ENCODE results near the gene ADAMTSL4.

ADAMTSL4 gene

DNA sequence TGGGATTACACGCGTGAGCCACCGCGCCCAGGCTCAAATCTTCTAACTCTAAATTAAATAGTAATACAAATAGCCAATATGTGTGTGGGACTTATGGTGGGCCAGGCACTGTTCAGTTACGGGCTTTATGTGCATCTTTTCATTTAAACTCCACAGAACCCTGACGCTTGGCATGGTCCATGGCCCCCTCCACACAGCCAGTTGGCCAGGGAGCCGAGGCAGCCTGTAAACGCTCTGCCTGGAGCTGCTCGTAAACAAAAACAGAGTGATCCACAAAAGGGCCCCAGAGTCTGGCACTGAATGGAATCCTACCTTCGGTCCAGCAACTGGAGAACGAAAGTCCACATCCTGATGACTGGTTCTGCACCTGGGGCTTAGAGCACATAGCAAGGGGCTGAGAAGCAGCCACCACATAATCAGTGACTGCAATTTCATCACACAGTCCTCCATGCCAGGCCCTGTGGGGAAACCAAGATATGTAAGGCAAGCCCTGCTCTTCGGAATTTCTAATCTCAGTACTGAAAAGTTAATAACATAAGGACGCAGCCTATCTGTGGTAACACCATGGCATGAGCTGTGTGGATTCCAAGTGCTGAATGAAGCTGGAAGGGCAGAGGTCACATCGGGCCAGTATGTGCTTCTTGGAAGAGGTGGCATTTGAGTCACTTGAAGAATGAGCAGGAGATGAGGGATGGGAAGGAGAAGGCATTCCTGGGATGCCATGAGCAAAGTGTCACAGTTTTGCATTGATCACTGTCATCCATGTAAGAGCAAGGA is 13.5 kb upstream of the ADAMTSL4 start:
- no peak for DNase-seq

DNA sequence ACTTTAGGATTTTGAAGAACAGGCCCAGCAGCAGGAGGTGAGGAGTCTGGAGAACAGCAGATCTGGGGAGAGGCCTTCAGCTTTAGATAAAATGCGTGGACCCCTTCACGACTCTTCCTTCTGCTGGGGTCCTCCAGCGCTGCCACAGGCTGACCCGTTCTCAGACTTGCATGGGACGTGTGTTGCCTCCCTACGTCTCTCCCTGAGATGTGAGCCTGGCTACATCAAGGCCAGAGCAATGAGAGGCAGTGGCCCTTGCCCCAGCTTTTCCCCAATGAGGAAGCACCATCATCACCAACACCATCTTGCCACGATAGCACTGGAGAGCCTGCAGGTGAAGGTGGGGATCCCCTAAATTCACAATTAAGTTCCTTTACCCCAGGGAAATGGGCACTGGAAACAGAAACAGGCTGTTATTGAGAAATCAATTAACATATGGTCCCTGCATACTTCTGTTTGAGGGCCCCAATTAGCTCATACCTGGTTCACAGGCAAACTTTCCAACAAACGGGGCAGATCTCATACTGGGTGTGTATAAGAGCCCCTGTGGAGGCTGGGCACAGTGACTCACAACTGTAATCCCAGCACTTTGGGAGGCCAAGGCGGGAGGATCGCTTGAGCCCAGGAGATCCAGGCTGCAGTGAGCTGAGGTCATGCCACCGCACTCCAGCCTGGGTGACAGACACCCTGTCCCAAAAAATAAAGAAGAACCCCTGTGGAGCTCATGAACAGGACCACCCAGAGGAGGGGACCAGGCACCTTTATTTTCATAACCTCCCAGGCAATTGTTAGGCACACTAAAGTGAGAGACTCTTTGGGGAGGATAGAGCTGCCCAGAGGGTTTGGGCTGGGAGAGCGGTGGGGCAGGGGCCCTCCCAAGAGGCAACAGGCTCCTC is 12.1 kb upstream of the ADAMTSL4 start:
- no peak for DNase-seq

DNA sequence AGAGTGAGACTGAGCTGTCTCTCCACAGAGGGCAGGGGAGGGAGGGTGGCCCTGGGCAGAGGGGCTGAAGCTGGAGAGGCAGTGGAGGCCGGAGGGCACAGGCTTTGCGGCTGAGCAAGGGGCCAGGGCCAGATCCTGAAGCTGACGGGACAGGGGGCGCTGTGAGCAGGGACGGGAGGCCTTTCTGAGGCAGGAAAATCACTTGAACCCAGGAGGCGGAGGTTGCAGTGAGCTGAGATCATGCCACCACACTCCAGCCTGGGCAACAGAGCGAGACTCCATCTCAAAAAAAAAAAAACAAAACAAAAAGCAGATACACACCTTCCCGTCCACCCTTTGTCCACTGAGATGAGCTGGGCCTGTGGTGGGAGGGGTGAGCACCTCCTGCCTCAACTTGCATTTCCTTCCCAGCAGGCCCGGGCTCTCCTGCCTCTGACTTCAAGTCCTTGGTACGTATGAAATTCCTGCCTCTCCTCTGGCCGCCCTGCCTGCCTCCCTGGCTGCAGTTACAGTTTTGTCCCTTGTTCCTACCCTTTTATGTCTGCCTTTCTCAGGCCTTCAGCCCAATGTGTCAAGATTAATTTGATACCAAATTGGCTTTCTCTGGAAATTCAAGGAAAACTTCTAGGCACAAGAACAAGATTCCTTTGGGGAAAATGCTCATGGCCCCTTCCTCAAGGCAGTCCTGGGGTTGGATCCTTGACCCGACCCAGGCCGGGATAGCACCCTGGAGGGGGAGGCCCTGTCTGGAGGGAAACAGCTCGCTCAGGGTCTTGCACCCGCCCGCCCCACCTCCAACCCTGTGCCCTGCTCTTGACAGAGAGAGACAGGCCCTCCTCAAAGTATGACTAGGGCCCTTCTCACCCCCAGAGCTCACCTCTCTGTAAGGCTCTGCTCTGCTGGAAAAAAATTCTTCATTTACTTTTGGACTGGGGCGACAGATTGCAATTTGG is 11.2 kb upstream of the ADAMTSL4 start:
- no peak for DNase-seq

DNA sequence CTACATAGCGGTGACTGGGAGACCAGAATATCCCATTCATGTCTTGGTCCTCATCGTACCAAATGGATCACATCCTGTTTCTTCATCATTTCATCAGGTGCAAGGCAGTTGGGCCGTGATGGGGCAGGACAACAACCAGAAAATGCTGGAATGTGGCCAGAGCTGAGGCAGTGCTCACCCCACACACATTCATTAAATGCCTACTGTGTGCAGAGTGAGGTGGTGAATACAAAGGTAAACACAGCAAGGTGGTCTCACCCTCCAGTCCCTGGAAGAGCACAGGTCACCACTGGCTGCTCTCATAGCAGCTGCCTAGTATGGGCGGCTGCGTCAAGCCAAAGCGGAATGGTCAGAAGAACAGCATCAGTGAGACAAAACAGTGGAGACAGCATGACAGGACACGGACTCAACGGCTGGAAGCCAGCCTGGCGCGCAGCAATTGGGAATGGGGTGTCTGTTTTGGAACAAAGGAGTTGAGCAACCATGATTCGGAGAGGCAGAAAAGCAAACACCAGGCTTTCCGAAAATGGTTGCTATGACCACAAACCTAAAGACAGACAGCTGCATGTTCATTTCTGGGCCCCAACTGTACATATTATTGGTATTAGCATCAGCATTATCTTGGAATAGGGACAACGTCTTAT is 5.6 kb upstream of the ADAMTSL4 start:
- DNase-seq, result peak; percentile 96 to 99

DNA sequence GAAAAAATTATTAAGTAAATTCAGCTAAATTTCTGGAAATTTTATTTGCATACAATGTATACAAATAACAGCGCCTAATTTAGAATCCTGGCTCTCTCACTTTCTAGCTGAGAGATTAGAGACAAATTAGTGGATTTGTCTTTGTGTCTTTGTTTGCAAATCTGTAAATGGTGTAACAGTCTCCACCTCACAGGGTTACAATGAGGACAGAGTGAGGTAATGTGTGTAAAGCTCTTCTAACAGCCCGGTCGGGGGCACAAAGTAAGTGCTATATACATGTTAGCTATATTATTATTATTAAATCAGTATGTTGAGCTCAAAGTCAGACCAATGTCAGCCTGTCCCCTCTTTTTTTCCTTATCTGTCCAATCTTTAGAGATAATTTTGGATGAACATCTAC is 5.0 kb upstream of the ADAMTSL4 start:
- peak; percentile 93 to 97 for DNase-seq

DNA sequence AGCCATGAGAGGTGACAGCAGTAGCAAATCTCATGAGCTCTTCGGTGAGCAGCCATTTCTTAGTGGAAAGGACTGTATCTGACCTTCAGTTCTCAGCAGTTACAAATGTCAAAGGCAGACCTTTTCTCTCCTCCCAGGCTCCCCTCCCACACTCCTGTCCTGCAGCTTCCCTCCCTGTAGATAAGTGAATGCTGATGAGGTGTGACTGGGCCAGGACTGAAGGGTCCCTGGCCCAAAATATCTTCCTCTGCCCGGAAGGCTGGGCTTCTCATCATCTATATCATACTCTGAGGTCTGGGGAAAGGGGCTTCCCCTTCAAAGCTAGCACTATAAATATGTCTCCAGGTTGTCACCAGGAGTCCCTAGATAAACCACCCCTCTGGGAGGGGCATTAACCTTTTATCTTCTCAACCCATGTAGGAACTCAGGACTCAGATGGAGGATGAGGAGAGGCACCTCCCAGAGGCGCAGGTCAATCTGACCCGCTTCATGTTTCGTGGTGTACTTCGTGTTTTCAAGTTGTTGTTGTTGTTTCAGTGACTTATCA is 3.6 kb upstream of the ADAMTSL4 start:
- DNase-seq, result no peak

DNA sequence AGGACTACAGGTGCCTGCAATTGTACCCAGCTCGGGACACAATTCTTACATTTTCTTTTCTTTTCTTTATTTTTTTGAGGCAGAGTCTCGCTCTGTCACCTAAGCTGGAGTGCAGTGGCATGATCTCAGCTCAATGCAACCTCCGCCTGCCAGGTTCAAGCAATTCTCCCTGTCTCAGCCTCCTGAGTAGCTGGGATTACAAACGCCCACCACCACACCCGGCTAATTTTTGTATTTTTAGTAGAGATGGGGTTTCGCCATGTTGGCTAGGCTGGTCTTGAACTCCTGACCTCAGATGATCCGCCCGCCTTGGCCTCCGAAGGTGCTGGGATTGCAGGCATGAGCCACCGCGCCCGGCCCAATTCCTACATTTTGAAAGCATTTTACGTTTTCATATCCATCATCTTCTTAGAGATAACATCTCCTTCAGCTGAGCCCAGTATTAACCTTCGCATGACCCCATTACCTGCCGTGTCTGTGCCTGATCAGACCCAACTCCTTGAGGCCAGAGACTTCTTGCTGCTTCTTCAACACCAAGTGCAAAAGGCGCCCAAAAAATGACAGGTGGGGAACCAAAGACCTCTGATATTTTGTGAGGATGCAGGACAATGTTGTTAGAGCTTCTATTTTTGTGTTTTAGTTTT is 2.8 kb upstream of the ADAMTSL4 start:
- no peak for DNase-seq

DNA sequence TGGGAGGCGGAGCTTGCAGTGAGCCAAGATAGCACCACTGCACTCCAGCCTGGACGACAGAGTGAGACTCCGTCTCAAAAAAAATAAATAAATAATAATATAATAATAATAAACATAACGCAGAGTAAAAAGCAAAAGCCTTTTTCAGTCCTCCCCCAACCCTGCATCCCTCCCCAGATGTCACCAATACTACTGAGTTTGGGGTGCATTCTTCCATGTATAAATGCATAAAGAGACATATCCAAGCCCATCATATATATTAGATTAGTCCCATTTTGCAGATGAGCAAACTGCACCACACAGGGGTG is 930 bp upstream of the ADAMTSL4 start:
- DNase-seq, result no peak

DNA sequence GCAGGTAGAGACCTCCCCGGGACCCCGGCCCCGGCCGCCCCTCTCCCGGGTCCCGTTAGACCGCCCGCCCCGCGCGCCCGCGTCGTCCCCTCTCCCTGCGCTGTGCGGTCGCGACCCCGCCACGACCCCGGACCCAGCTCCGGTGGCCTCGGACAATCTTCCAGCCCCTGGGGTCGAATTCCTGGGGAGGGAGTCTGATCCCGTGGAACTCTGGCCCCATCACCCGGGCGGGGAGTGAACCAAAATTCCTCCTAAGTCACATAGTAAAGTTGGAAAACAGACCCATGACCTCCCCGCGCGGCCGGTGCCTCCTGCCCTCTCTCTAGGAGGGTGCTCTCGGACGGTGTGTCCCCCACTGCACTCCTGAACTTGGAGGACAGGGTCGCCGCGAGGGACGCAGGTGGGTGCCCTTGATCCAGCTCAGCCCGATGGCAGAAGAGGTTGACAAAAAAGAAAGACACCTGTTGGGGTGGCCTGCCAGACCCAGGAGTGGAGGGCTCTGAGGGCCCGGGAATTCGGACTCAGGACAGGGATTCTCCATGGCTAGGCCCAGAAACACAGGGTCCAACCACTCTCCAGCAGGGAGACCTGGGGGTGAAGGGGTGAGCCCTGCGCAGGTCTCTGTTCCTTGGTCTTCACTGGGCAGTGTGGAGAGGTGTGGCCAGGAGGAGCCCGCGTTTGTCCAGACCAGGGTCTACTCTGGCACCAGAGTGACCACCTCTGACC is 451 bp downstream of the ADAMTSL4 start:
- no peak for DNase-seq

DNA sequence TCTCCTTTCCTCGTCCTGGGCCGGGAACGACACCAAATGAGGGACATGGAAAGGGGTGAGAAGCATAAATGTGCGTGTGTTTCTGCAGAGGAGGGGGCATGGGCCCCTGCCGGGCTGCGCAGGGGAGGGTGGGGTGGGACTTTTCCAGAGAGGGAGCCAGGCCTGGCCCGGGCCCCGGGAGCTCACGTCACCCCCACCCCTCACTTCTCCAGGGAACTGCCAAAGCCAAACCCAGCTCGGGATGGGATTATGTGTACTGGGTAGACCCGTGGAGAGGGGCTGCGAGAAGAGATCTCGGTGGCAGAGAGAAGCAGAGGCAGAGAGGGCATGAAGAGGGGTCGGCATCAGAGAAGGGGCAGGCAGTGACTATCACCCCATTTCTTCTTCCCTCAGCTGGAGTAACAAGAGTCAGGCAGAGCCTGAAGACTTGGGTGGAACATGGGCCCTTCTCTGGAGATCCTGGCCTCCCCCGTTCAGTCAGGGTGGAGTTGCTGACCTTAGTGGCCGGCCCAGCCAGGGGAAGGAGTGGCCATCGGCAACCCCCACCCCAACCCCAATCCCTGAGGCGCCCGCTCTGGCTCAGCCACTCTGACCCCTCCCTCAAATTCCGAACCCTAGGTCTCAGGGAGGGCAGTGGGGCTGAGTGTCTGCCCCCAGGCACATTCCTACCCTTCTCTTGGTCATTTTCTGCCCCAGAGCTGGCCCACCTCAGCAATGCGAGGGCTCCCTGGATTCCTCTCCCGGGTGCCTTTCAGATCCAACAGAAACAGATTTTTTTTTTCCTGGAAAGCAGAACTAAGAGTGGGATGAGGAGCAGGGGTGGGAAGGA is 1.2 kb downstream of the ADAMTSL4 start:
- no peak for DNase-seq

DNA sequence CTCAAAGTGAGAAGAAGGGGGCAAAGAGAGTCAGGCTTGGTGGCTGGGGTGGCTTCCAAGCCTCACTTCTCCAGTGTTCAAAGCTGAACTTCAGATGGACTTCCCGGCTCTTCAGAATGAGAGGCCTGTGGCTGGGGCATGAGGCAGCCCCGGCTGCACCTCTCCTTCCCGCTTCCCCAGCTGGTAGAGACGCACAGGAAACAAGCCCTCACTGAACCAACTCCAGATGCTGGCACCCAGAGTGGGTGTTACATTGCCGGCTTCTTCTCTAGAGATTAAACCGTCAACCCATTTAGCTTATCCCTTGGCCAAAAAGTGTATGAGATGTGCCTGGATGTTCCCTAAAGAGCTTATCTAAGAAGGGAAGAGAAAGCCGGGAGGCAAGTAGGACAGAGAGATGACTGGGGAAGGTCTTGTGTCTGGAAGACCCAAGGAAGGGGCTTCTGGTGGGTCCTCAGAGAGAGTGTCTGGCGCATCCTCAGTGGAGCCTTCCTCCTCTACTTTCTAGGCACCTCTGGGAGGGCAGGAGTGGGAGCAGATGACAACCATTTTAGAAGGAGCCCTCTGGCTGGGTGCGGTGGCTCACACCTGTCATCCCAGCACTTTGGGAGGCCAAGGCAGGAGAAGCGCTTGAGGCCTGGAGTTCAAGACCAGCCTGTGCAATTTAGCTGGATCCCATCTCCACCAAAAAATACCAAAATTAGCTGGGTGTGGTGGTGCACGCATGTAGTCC is 2.0 kb downstream of the ADAMTSL4 start:
- DNase-seq, result no peak

DNA sequence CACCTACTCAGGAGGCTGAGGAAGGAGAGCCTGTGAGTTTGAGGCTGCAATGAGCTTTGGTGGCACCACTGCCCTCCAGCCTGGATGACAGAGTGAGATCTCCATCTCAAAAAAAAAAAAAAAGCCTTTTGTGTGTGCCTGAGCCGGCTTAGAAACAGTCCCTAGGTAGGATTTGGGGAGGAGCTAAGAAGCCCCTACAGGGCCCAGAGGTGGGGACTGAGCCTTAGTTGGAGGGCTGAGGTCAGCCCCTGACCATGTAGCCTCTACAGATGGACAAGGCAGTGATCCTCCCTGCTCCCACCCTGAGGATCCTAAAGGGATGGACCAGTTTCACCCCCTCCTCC is 2.5 kb downstream of the ADAMTSL4 start:
- no peak for DNase-seq

DNA sequence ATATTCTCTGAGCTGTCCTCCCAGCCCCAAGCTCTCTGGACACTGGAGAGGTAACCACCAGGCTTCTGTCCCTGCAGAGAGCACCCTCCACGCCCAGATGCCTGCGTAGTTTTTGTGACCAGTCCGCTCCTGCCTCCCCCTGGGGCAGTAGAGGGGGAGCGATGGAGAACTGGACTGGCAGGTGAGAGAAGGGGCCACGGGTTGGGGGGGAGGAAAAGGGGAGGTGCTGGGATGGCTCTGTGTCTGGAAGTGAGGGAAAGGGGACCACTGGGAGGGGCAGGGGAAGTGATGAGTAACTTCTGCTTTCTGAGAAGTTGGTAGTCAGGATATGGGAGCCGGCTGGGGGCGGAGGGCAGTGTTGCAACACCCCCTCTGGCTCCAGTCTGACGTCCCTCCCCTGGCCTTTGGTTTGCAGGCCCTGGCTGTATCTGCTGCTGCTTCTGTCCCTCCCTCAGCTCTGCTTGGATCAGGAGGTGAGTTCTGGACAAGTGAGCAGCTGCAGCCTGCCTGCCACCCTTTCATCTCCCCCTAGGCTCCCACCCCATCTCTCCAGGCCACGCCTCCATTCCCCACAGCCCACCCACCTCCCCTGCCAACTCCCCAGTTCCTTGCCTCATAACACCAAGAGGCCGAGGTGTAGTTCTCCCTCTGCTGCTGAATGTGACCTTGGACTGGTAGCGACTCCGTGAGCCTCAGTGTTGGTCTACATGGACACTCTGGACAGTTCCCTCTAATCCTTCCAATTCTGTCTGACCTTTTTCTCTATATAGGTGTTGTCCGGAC is 3.1 kb downstream of the ADAMTSL4 start:
- no peak for DNase-seq

DNA sequence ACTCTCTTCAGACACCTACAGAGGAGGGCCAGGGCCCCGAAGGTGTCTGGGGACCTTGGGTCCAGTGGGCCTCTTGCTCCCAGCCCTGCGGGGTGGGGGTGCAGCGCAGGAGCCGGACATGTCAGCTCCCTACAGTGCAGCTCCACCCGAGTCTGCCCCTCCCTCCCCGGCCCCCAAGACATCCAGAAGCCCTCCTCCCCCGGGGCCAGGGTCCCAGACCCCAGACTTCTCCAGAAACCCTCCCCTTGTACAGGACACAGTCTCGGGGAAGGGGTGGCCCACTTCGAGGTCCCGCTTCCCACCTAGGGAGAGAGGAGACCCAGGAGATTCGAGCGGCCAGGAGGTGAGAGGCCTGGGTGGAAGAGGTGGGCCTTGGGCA is 3.7 kb downstream of the ADAMTSL4 start:
- no peak for DNase-seq

DNA sequence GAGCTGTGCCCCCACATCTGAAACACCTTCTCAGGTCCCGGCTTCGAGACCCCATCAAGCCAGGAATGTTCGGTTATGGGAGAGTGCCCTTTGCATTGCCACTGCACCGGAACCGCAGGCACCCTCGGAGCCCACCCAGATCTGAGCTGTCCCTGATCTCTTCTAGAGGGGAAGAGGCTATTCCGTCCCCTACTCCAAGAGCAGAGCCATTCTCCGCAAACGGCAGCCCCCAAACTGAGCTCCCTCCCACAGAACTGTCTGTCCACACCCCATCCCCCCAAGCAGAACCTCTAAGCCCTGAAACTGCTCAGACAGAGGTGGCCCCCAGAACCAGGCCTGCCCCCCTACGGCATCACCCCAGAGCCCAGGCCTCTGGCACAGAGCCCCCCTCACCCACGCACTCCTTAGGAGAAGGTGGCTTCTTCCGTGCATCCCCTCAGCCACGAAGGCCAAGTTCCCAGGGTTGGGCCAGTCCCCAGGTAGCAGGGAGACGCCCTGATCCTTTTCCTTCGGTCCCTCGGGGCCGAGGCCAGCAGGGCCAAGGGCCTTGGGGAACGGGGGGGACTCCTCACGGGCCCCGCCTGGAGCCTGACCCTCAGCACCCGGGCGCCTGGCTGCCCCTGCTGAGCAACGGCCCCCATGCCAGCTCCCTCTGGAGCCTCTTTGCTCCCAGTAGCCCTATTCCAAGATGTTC is 4.3 kb downstream of the ADAMTSL4 start:
- DNase-seq, result no peak

DNA sequence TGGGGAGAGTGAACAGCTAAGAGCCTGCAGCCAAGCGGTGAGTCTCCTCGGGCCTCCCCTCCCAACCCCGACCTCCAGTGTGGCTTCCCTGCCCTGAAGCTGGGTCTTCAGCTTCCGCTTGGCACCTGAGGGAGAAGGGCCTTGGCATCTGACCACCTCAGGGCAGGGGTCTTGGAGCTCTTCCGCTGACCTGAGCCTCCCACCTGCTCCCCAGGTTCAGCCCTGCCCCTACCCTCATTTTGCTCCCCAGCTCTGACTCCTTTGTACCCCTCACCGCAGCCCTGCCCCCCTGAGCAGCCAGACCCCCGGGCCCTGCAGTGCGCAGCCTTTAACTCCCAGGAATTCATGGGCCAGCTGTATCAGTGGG is 4.9 kb downstream of the ADAMTSL4 start:
- no peak for DNase-seq

DNA sequence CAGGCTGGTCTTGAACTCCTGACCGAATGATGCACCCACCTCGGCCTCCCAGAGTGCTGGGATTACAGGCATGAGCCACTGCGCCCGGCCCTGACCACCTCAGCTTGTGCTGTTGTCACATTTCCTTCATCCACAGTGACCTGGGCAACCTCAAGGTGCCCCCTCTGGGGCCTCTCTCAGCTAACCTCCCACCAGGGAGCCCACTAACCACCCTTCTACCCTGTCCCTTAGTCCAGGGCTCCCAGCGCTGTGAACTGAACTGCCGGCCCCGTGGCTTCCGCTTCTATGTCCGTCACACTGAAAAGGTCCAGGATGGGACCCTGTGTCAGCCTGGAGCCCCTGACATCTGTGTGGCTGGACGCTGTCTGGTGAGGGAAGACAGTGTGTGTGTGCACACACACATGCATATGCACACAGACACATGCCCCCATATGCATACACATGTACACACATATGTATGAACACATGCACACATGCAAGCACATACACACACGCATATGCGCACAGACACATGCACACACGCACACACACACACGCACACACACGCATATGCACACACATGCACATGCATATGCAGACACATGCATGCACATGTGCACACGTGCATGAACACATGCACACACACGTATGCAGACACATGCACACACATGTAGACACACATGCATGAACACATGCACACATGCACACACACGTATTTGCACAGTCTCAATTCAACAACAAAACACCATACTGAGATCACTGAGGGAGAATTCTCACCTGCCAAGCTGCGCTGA is 6.2 kb downstream of the ADAMTSL4 start:
- DNase-seq, result no peak

Measured in NCI-H2081 (cell line).